T-helper 1 cell treated with Interleukin-12 subunit alpha and Interleukin-12 subunit beta and Interleukin-4 antibody, amounts not matched to agents 30 ng/mL and 1 ng/mL, for 36 hours (primary cell): ENCODE measurements around the gene HEATR9. TPM values are rescaled to one million over a fixed set of nuclear protein-coding genes. Genes with fewer than 3 reads are reported as not detected.

ENCODE experiments used
- intact Hi-C: fragments of 100-400 bp; cut with micrococcal nuclease; formaldehyde crosslinking; loops from one replicate; pipeline ENCODE4 v1.15.1; 2024
- total RNA-seq: library from RNA; stranded (reverse); gene quantifications from 2 replicates; pipeline ENCODE4 v1.2.3, GENCODE V29; 2022

Gene HEATR9
- total RNA-seq, 1 donor from 2014 or later, result 0.56 TPM

DNA sequence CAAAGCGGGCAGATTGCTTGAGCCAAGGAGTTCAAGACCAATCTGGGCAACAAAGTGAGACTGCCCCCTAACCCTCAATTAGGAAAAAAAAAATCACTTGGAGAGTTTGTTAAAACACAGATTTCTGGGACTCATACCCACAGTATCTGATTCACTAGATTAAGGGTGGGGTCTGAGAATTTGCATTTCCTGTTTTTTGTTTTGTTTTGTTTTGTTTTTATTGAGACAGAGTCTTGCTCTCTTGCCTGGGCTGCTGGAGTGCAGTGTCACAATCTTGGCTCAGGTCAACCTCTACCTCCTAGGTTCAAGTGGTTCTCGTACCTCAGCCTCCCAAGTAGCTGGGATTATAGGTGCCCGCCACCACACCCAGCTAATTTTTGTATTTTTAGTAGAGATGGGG lies 1.1 kb downstream of the HEATR9 start:
- intact Hi-C loops, result no loop called here

DNA sequence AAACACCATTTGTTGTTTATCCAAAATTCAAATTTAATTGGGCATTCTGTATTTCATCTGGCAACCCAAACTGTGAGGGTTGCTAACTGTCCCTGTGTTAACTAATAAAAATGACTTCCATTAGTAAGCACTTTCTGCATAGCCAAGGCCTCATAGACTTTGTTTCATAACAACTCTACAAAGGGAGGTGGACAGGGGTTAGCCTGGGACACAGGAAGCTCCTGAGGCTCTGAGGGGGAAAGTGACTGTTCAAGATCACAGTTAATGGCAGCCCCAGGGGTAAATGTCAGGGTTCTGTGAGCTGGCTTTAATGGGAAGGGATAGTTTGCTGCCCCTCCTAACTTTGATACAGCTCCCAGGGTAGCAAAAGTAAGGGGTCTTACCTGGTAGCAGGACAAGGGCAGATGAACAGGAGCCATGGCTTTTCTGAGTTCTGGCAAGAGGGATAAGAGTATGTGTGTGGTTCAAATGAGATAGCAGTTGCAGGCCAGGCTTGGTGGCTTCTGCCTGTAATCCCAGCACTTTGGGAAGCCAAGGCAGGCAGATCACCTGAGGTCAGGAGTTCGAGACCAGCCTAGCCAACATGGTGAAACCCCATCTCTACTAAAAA lies 2.2 kb downstream of the HEATR9 start:
- intact Hi-C loops, result no loop called here

DNA sequence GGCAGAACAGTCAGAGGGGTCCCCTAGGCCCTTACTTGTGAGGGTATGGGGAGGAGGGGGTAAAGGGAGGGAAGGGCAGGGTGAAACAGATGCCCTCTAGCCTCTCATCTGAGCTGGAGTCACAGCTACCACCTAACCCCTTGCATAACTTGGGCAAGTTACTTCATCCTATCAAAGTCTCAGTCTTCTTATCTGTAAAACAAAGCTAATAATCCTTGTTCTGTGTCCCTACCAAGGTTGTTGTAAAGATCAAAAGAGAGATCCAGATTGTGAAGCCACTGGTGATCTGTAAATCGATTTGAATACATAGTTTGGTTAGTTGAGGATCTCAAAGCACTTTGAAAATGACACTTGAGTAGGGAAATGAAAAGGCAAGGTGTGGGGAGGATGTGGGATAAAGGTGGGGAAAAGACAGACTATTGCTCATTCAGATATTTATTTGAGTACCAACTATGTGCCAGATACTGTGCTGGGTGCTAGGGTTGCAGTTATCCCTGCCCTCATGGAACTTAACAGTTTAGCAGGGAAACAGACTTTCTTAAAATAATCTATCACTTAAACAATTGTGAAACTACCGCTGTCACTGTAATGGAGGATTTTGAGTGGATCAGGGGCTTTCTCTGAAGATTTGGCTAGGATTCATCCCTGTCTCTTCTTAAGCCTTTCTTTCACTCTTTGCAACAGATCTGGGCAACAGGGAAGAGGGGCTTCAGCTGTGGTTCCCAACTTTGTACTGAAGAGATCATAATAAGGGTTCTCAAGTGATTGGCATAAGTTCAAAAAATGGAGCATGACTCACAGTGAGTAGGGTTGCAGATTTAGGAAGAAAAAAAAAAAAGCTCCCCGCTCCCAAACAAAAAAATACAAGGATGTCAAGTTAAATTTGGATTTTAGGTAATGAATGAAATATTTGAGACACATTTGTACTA lies 3.0 kb downstream of the HEATR9 start:
- intact Hi-C loops, result no loop called here

DNA sequence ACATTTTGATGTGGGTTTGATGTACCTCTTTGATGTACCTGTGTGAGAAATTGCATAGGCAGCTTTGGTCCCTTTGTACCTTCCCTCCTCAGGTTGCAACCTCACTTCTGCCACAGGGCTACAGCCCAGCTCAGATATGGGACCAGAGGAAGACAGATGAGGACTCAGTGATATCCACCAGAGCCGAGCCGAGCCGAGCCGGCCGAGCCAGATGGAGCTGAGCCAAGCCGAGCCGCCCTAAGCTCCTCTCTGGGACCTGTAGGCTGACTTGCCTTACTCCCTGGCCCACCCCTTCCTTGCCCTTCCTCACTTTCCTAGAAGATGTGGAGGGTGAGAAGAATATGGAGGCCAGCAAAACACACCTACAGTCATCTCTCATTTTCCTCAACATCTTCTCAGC lies 3.8 kb downstream of the HEATR9 start:
- intact Hi-C loops, result no loop called here

DNA sequence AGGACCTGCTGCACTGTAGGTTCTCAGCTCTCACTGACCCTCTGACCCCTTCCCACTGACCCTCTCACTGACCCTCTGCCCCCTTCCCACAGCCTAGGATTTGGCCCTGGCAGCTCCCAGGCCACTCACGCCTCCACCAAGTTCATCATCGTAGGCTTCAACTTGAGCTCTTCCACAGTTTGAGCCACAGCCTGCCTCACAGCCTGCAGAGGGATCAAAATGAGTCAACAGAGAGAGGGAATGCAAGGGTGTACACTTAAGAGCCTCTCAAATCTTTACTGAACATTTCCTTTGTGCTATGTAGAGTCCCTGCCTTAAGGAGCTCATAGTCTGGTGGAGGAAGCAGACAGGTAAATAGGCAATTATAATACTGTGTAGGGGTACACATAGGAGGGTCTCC lies 12.1 kb downstream of the HEATR9 start:
- intact Hi-C loops, result no loop called here

DNA sequence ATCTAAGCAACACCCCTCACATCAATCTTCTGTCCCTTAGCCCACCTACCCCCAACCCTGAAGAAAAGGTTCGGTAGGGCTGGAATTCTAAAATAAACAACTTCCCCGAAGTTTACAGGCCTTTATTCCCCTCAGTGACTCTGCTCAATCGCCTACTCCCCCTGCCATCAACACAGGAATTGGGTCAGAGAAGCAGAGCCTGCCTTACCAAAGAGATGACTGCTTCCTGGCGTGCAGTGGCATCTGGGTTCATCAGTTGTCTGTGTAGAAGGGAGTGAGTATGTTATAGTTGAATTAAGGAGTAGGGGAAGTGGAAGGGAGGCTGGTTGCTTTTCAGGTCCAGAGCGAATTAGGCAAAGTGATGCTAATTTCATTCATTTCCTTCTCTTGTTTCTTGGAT lies 12.7 kb downstream of the HEATR9 start:
- intact Hi-C loops, result no loop called here

DNA sequence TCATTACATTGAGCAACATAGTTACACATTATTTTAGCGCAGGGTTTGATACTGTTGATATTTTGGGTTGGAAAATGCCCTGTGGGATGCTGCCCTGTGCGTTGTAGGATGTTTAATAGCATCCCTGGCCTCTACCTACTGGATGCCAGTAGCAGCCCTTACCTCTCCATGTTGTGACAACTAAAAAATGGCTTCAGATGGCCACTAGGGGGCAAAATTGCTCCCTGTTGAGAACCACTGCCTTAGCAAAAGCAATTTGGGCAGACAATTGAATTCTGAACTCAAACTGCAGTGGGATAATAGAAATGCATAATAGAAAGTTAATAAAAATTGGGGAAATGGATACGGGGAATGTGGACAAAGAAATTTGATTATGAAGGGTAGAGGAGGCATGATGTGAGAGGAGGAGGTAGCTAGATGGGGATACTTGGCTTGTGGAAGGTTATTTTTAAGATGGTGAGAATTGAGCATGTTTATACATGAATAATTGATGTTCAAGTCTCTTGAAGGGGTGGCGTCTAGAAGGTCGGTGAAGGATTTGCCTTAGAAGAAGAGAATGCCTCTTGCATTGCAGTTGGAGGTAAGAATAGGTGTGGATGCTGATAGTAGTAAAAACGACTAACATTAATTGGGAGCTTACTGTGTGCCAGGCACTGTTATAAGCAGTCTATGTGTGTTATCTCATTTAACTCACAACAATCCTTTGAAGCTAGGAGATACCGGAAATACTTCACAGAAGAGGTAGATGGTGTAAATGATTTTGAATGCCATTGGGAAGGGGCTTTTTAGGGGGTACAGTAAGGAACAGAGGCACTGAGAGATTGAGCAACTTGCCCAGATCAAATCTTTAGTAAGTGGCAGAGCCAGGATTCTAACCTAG lies 19.0 kb downstream of the HEATR9 start:
- intact Hi-C loops, result loop anchor here (1.0 to 2.0 kb wide), 7 partner anchors 41 to 300 kb away; partner anchors contain the start of gene RDM1

DNA sequence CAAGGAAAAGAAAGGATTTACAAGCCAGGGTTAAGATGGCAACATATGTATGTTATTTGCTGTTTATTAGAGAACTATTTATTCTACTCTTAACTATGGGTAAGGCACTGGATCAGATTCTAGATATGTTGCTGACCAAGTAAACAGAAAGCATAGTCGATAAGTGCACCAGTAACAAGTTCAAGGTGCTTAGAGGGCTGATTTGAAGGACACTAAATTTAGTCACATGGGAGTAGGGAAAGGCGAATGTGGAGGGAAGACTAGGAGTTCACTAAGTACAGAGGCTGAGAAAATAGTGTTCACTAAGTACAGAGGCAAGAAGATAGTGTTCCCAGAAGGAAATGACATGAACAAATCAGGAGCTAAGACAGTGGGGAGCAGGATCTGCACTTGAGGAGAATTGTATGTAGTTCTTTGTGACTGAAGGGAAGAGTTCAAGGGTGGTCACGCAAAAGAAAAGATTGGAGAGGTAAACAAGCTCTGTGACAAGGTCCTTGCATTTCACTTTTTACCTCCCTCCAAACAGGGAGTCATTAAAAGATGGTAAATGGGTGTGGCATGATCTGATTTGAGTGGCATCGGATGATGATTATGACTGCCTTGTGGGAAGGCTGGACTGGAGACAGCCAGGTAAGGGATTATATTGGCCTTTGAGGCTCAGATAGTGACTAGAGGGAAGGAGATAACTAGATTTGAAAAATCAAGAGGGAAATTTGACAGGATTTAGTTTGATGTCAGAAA lies 20.9 kb downstream of the HEATR9 start:
- intact Hi-C loops, result loop anchor here (2.0 kb wide), 1 partner anchor 225 kb away; no protein-coding TSS in a partner anchor

DNA sequence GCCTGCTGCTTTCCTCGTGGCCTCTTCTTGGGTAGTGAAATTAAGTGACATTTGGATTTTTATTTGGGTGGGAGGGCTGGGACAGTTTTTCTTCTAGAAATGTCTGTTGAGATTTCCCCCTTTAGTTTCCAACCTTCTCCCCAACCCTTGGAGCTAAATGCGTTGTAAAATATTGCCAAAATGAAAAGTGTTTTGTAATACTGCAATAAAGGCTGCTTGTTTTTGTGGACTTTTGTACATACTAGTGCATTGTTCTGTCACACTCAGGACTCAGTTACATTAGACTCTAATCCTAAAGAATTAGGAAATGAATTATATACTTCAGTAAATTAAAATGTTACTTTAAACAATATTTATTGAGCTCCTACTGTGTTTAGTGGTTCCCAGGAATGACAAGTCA lies 21.7 kb downstream of the HEATR9 start:
- intact Hi-C loops, result no loop called here

DNA sequence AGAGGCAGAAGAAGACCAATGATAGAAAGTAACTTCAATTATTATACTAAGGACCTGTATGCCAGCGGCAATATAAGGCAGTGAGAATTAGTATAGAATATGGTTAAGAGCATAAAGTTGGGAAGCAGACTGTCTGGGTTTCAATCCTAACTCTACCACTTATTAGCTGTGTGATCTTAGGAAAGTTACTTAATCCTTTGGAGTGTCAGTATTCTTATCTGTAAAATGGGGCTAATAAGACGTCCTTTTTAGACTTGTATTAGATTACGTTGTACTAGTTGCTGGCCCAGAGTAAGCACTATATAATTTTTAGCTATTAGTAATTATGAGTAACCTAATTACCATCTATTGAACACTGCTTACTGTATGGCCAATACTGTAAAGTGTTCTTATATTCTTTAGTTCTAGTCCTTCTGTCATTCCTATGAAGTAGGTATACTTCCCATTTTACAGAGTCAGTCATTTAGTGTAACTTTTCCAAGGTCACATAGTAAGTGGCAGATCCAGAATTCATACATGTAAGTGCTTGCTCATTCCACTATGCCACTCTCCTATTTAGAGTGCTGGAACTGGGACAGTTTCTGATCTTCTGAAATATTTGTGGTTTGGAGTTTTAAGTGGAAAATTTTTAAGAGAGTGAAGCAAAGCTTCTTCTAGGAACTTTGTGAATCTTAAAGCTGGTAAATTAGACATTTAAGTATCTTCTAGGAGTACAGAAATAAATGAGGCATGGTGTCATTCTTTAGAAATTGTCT lies 22.5 kb downstream of the HEATR9 start:
- intact Hi-C loops, result no loop called here

DNA sequence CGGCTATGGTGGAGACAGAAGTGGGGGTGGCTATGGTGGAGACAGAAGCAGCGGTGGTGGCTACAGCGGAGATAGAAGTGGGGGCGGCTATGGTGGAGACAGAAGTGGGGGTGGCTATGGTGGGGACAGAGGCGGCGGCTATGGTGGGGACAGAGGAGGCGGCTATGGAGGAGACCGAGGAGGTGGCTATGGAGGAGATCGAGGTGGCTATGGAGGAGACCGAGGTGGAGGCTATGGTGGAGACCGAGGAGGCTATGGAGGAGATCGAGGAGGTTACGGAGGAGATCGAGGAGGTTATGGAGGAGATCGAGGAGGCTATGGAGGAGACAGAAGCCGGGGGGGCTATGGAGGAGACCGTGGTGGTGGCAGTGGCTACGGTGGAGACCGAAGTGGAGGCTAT lies 24.1 kb downstream of the HEATR9 start:
- intact Hi-C loops, result no loop called here

DNA sequence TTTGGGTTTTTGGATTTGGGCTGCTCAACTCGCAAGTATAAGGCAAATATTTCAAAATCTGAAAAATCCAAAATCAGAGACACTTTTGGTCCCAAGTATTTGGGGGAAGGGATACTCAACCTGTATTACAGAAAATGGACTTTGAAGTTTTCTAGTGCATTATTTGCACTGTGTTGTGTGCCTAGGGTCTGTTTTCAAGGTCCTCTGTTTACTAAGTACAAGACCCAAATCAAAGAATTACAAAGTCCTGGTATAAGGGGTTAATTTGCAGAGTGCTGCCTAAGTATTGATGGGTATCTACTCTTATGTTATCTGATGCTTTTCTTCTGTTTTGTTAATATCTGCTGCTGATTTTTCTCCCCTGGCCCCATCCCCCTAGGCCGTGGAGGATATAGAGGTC lies 25.0 kb downstream of the HEATR9 start:
- intact Hi-C loops, result no loop called here

DNA sequence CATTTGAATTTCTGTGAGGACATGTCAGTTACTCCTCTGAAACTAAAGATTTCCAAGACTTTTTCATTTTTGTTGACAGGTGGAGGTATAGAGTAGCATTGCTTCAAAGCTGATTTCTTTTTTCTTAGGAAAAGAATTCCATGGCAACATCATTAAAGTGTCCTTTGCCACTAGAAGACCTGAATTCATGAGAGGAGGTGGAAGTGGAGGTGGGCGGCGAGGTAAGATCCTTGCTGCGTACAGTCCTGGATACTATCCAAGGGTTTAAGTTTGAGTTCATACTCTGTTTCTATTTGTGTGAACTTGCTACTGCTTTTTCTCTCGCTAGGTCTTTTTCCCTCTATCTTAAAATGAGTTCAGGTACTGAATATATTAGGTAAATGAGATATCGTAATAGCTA lies 26.5 kb downstream of the HEATR9 start:
- intact Hi-C loops, result no loop called here

DNA sequence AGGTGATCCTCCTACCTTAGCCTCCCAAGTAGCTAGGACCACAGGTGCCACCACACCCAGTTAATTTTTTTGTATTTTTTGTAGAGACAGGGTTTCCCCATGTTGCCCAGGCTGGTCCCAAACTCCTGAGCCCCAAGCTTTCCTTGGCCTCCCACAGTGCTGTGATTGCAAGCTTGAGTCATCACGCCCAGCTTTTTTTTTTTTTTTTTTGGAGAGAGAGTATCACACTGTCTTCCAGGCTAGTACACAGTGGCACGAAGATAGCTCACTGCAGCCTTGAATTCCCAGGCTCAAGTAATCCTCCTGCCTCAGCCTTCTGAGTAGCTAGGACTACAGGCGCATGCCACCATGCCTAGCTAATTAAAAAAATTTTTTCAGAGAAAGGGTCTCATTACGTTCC lies 27.2 kb downstream of the HEATR9 start:
- intact Hi-C loops, result no loop called here

DNA sequence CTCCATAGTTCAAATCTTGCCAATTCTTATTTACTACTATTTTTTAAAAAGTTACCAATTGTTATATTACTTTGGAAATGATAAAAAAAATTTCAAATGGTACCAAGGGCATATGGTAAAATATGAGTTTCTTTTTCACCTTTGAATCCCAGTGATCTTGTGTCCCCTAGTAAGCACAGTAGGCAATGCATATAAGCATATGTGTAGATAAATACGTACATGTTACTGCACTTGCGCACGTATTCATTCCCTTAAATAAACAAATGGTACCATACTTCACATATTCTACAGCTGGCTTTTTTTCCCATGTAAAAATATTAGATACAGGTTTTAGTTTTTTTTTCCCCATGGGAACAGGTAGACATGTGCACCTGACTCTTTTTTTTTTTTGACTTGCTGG lies 27.6 kb downstream of the HEATR9 start:
- intact Hi-C loops, result no loop called here

DNA sequence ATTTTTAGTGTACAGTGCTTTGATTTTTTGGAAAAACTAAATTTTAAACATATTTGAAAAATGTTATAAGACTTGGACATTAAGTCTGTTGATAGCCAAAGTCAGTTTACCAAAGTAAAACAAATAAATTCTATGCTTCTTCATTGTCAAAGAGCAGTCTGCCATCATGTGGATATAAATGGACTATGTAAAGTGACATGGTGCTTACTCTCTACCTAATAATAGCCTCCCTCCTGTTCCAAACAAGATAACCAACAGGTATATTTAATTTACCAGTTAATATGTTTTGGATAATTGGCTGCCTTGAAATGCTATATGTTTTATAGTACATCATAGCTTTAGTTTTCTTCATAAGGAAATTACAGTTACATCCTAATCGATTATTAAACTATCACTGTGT lies 43.5 kb downstream of the HEATR9 start:
- intact Hi-C loops, result no loop called here

DNA sequence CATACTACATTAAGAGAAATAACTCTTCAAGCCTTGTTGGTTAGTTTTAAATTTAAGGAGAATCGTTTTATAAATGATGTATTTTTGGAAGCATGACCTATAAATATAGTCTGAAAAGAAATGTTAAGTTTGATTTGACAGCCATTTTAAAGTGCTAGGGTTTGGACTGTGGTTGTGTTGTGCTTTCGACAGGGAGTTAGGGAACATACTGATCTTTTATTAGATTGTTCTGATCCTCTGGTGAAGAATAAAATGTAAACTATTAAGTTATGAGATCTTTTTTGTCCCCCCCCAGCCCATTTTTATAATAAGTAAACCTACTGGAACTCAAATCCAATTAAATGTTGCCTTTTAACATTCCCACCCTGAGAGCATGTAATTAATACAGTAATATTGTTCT lies 47.4 kb downstream of the HEATR9 start:
- intact Hi-C loops, result no loop called here

DNA sequence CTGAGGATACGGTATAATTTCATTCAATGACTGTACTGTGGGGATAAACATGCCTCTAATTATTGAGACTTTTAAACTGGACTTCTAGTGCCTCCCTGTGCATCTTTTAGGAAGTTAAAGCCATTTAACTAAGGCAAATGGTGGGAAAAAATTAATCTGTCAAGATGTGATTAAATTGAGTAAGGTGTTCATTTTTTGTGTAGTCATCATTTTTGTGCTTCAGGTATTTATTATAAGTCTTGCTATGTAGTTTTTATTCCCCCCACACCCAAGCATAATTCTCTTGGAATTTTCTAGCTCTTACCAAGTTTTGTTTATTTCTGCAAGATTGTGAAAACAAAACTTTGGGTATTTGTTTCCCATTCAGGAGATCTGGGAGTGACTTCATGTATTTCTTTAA lies 49.2 kb downstream of the HEATR9 start:
- intact Hi-C loops, result no loop called here

DNA sequence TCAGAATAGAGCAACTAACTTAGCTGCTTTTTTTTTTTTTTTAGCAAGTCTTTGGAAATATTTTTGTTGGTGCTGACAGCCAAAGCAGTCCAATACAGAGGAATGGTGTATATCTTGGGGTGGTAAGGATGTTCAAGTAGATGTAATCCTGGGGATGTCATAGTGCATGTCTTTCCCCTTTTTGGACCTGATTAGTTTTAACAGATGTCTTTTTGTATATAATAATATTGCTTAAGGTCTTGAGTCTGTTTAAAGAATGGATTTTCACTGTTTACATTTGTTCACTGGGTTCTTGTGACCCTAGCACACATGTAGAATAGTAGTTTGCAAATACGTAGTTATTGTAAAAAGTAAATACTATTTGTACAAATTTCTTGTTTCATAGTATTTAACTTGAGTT lies 51.5 kb downstream of the HEATR9 start:
- intact Hi-C loops, result no loop called here

DNA sequence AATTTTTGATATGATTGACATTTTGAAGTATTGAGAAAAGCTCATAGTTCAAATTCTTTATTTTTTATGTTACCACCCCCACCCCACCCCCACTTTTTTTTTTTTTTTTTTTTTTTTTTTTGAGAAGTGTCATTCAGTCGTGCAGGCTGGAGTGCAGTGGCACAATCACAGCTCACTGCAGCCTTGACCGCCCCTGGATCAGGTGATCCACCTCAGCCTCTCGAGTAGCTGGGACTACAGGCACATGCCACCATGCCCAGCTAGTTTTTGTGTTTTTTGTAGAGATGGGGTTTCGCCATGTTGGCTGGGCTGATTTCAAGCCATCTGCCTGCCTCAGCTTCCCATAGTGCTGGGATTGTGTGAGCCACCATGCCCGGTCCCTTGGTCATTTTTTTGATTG lies 52.0 kb downstream of the HEATR9 start:
- intact Hi-C loops, result no loop called here
